Measurements from ENCODE around the gene BNIP3.
"Not testable (repeated sequence)": the region's sequence is repeated elsewhere in the genome, so short reads cannot be mapped to it uniquely, and the experiment has no call there.

Gene BNIP3

DNA sequence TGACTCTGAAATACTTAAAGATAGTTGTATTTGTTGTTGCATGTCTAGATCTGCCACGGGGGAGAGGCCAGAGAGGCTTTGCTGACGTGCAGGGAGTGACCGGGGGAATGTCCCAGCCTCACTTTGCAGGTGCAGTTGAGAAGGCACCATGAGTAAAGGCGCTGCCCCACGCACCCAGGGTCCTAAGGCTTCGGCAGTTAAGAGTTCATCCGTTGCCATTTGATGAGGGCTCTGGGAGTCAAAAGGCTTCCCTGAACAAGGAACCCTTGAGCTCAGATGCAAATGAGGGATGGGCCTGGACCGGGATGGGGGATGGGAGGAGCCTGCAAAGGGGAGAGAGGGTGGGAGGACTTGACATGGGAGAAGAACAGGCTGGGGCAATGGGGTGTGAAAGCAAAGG, 60.5 kb downstream of the BNIP3 start:
- DNase-seq (ENCODE audit: low read depth) = no peak
- TF ChIP-seq, protein P1, sequence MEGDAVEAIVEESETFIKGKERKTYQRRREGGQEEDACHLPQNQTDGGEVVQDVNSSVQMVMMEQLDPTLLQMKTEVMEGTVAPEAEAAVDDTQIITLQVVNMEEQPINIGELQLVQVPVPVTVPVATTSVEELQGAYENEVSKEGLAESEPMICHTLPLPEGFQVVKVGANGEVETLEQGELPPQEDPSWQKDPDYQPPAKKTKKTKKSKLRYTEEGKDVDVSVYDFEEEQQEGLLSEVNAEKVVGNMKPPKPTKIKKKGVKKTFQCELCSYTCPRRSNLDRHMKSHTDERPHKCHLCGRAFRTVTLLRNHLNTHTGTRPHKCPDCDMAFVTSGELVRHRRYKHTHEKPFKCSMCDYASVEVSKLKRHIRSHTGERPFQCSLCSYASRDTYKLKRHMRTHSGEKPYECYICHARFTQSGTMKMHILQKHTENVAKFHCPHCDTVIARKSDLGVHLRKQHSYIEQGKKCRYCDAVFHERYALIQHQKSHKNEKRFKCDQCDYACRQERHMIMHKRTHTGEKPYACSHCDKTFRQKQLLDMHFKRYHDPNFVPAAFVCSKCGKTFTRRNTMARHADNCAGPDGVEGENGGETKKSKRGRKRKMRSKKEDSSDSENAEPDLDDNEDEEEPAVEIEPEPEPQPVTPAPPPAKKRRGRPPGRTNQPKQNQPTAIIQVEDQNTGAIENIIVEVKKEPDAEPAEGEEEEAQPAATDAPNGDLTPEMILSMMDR (IDR thresholded peaks at IDR 0.05; ENCODE audit: control insufficient read depth, insufficient read depth, low read depth, low read length, missing control alignments) = no peak
- no peak overlapping the region for H3K4me3 ChIP-seq (ENCODE audit: control insufficient read depth, low read depth, low read length)

DNA sequence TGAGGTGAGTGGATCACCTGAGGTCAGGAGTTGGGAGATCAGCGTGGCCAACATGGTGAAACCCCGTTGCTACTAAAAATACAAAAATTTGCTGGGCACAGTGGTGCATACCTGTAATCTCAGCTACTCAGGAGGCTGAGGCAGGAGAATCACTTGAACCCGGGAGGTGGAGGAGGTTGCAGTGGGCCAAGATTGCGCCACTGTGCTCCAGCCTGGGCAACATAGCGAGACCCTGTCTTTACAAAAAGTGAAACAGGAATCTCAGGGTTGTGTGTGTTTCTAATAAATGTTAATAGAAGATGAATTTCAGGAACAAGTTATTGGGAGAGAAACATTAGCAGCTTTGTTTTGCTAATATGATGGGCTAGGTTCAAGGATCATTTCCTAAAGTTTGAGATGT, 61.0 kb downstream of the BNIP3 start:
- TF ChIP-seq, protein P1 (IDR thresholded peaks at IDR 0.05; ENCODE audit: control insufficient read depth, insufficient read depth, low read depth, low read length, missing control alignments) = no peak
- no peak for DNase-seq (ENCODE audit: low read depth)
- H3K4me3 ChIP-seq (ENCODE audit: control insufficient read depth, low read depth, low read length) = no peak overlapping the region

DNA sequence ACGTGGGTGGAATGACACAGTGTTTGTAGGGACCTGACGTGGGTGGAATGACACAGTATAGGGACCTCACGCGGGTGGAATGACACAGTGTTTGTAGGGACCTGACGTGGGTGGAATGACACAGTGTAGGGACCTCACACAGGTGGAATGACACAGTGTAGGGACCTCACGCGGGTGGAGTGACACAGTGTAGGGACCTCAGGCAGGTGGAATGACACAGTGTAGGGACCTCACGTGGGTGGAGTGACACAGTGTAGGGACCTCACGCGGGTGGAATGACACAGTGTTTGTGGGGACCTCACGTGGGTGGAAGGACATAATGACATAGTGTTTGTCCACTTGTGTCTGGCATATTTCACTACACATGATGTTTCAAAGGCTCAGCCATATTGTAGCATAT, 61.6 kb downstream of the BNIP3 start:
- no peak for DNase-seq (ENCODE audit: low read depth)
- H3K4me3 ChIP-seq (ENCODE audit: control insufficient read depth, low read depth, low read length) = no peak overlapping the region
- TF ChIP-seq, protein P1 (IDR thresholded peaks at IDR 0.05; ENCODE audit: control insufficient read depth, insufficient read depth, low read depth, low read length, missing control alignments) = no peak

DNA sequence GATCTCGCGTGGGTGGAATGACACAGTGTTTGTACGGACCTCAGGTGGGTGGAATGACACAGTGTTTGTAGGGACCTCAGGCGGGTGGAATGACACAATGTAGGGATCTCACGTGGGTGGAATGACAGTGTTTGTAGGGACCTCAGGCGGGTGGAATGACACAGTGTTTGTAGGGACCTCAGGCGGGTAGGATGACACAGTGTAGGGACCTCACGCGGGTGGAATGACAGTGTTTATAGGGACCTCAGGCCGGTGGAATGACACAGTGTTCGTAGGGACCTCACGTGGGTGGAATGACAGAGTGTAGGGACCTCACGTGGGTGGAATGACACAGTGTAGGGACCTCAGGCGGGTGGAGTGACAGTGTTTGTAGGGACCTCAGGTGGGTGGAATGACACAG, 62.3 kb downstream of the BNIP3 start:
- DNase-seq (ENCODE audit: low read depth); H3K4me3 ChIP-seq (ENCODE audit: control insufficient read depth, low read depth, low read length): not testable (repeated sequence)
